H1 (cell line): ENCODE results near the gene MARCHF3.
"Not testable (repeated sequence)": the region's sequence is repeated elsewhere in the genome, so short reads cannot be mapped to it uniquely, and the experiment has no call there.

Source experiments
- KDM1A ChIP-seq: fragments of 200-600, 300-600 bp; sonication (generic); IDR thresholded peaks from 2 replicates; pipeline ENCODE4 v1.7.1; 2016; ENCODE audit warnings: mild to moderate bottlenecking, low read length, borderline replicate concordance
- TF ChIP-seq, protein P1 (sequence below): IDR thresholded peaks from 2 replicates; pipeline ENCODE4 v1.6.1; 2012; ENCODE audit warnings: inconsistent platforms

DNA sequence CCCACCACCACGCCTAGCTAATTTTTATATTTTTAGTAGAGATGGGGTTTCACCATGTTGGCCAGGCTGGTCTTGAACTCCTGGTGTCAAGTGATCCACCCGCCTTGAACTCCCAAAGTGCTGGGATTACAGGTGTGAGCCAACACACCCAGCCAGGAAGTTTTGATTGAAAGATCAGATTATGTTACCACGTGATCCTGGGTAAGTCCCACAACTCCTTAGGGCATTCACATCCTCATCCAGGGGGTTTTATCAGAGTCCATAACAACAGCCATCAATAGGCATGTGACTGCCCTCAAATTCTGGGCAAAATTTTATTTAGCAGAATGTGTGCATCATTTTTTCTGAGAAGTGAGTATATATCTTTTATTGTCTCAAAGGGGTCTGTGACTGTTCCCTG, 25.1 kb downstream of the MARCHF3 start:
- TF ChIP-seq KDM1A = not testable (repeated sequence)
- TF ChIP-seq, protein P1, sequence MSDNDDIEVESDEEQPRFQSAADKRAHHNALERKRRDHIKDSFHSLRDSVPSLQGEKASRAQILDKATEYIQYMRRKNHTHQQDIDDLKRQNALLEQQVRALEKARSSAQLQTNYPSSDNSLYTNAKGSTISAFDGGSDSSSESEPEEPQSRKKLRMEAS = not testable (repeated sequence)
